Chondrocyte (in vitro differentiated cells): ENCODE measurements around the gene RCAN2. TPM values are rescaled to one million over a fixed set of nuclear protein-coding genes. Genes with fewer than 3 reads are reported as not detected.

Source experiments
- DNase-seq: peaks from one replicate; pipeline ENCODE4 v3.0.0; 2021; ENCODE audit warnings: mixed read lengths, low spot score
- H3K27ac Mint-ChIP-seq: one replicate; pipeline ENCODE4 v1.8.0; 2021; ENCODE audit warnings: mild to moderate bottlenecking, moderate library complexity, mixed read lengths; ENCODE audit not compliant: unreplicated experiment
- H3K27me3 Mint-ChIP-seq: 2 replicates; pipeline ENCODE4 v1.8.0; 2021; ENCODE audit warnings: low read depth, mixed read lengths
- H3K36me3 Mint-ChIP-seq: 2 replicates; pipeline ENCODE4 v1.8.0; 2021; ENCODE audit warnings: low read depth, mixed read lengths
- H3K4me1 Mint-ChIP-seq: 2 replicates; pipeline ENCODE4 v1.8.0; 2021; ENCODE audit warnings: low read depth, mild to moderate bottlenecking, mixed read lengths
- H3K4me3 Mint-ChIP-seq: one replicate; pipeline ENCODE4 v1.8.0; 2021; ENCODE audit warnings: mild to moderate bottlenecking, moderate library complexity, mixed read lengths; ENCODE audit not compliant: unreplicated experiment
- H3K9me3 Mint-ChIP-seq: 2 replicates; pipeline ENCODE4 v1.8.0; 2021; ENCODE audit warnings: low read depth, mixed read lengths
- total RNA-seq: library from RNA; stranded (reverse); gene quantifications from 3 replicates; pipeline ENCODE4 v1.2.1, GENCODE V29; 2021
- TF ChIP-seq, protein P1 (sequence below): fragments of 200-600 bp; sonication (generic); IDR thresholded peaks from 2 replicates; pipeline ENCODE4 v1.5.0; 2021; ENCODE audit warnings: antibody characterized with exemption, mild to moderate bottlenecking, moderate library complexity

Gene RCAN2
- total RNA-seq, 1 donor from 2014 or later = 23.8 TPM

DNA sequence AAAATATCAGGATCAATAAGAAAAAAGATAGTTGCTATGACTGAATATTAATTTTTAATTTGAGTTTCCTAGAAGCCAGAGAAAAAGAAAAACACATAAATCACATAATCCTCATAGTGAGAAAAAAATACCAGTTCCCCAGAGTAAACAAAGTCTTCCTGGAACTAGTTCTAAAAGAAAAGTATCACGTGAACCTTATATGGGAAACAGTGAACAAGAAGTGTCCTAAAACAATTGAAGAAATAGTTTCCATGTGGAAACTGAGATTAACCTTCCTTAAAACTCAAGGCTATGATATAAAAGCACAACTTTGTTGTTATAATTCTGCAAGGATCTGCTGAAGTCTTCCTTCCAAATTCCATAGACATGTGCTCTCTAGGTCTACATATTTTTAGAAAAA lies 50.6 kb downstream of the RCAN2 start:
- TF ChIP-seq, protein P1, sequence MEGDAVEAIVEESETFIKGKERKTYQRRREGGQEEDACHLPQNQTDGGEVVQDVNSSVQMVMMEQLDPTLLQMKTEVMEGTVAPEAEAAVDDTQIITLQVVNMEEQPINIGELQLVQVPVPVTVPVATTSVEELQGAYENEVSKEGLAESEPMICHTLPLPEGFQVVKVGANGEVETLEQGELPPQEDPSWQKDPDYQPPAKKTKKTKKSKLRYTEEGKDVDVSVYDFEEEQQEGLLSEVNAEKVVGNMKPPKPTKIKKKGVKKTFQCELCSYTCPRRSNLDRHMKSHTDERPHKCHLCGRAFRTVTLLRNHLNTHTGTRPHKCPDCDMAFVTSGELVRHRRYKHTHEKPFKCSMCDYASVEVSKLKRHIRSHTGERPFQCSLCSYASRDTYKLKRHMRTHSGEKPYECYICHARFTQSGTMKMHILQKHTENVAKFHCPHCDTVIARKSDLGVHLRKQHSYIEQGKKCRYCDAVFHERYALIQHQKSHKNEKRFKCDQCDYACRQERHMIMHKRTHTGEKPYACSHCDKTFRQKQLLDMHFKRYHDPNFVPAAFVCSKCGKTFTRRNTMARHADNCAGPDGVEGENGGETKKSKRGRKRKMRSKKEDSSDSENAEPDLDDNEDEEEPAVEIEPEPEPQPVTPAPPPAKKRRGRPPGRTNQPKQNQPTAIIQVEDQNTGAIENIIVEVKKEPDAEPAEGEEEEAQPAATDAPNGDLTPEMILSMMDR = no peak
- Mint-ChIP-seq H3K36me3 (peaks cover under 1% of the 10 kb centered on the region), H3K9me3 (peaks cover 6% of the 10 kb centered on the region), H3K4me3 (no peak overlapping the region), H3K27ac (peak overlapping the region; percentile 51), H3K4me1 (peaks cover 61% of the 10 kb centered on the region), H3K27me3 (no peaks in the 10 kb centered on the region)
- DNase-seq = no peak

DNA sequence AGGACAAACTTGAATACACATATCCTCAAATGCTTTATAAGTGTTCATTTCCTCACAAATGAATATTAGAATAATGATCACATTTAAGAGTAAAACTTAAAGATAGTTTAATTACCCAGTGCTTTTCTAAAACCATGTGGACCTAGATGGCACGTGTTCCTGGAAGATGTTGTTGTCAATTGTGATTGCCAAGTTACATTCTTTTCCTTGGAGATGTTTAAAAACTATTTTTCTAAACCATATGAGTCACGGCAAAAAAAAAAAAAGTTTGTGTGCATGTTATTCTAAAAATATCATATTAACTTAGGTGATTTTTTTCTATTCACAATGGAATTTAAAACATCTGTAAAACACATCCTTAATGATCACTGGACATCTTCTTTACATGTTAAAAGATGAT lies 51.1 kb downstream of the RCAN2 start:
- peaks cover 61% of the 10 kb centered on the region for H3K4me1 Mint-ChIP-seq
- no peak overlapping the region for H3K4me3 Mint-ChIP-seq
- no peaks in the 10 kb centered on the region for H3K27me3 Mint-ChIP-seq
- DNase-seq = no peak
- peak overlapping the region; percentile 70 for H3K27ac Mint-ChIP-seq
- H3K9me3 Mint-ChIP-seq = peaks cover 1% of the 10 kb centered on the region
- H3K36me3 Mint-ChIP-seq = no peaks in the 10 kb centered on the region
- TF ChIP-seq, protein P1 = no peak

DNA sequence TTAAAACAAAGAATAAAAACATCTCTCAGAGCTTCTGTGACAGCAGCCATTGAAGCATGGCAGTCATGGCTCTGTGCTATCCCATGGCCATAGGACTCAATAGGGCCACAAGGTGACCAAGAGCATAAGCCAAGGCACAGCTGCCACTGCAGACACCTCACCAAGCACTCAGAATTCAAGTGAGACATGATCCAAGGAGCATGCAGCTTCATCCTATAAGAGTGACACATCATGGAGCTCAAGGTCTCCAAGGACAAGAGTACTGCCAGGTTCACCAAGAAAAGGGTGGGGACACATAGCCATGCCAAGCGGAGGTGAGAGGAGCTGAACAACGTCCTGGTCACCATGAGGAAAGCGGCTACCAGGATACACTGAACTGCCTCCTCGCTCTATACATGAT lies 53.0 kb downstream of the RCAN2 start:
- H3K27ac Mint-ChIP-seq = peak overlapping the region; percentile 86
- peaks cover 2% of the 10 kb centered on the region for H3K9me3 Mint-ChIP-seq
- H3K4me1 Mint-ChIP-seq = peaks cover 56% of the 10 kb centered on the region
- TF ChIP-seq, protein P1 = no peak
- no peak for DNase-seq
- H3K4me3 Mint-ChIP-seq = no peak overlapping the region
- no peaks in the 10 kb centered on the region for H3K27me3 Mint-ChIP-seq
- H3K36me3 Mint-ChIP-seq = peaks cover 1% of the 10 kb centered on the region

DNA sequence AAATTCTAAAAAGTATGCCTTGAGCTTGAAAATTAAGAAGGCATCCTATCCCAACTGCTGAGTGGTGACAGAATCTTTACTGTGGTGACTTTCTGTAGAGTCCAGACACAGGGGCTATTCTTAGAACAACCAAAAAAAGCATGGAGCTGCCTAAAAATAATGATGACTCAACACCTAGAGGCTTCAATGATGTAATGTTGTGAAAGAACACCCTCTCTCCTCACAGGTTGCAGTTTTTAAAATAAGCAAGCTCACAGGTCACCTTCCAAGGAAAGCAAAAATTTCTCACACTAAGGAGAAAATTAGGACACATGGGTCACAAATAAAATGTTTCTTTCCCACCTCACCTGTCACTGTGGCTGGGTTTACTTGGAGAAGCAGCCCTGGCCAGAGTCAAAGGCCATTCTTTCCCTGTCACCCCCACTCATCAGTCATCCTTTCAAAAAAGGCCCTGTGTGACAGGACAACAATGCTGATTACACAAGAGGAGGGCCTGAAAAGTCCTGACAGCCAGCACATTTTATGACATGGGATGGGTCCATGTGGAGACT lies 53.5 kb downstream of the RCAN2 start:
- peaks cover 55% of the 10 kb centered on the region for H3K4me1 Mint-ChIP-seq
- DNase-seq = no peak
- peak overlapping the region; percentile 86 for H3K27ac Mint-ChIP-seq
- TF ChIP-seq, protein P1 = no peak
- no peak overlapping the region for H3K4me3 Mint-ChIP-seq
- H3K27me3 Mint-ChIP-seq = no peaks in the 10 kb centered on the region
- peaks cover 4% of the 10 kb centered on the region for H3K9me3 Mint-ChIP-seq
- peaks cover 3% of the 10 kb centered on the region for H3K36me3 Mint-ChIP-seq

DNA sequence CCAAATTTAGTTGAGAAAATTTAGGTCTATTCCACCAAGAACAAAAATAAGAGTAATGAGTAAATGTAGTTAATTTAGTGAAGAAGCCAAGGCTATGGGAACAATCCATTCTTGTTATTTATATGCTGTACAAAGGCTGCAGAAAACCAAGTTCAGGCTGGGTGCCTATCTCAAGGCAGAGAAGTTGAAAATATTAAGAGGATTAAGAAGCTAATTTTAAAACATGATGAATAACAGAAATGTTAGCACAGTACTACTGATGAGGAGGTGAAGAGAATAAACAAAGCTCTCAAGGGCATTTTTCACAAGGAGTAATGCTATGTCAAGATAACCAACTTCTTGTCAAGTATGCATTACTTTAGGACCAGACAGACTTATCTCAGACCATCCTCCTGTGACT lies 68.6 kb downstream of the RCAN2 start:
- Mint-ChIP-seq H3K9me3 (no peaks in the 10 kb centered on the region), H3K27ac (no peak overlapping the region), H3K4me3 (no peak overlapping the region), H3K36me3 (peaks cover 2% of the 10 kb centered on the region), H3K27me3 (no peaks in the 10 kb centered on the region), H3K4me1 (peaks cover 17% of the 10 kb centered on the region)
- no peak for DNase-seq
- TF ChIP-seq, protein P1 = no peak
